Panc1 (cell line): ENCODE data around the gene LPIN1. TPM values are rescaled to one million over a fixed set of nuclear protein-coding genes. Genes with fewer than 3 reads are reported as not detected.

Experiments used
- ATAC-seq: fragments of 200-7000 bp; cut with Tn5 transposase; 2 replicates; pipeline ENCODE4 v1.9.1; 2020; ENCODE audit warnings: mild to moderate bottlenecking, moderate library complexity
- BruUV-seq: library from RNA; stranded (reverse); fragments of 400-500 nt; replicated peaks from 2 replicates; lab custom pipeline; 2021; lab: Mats Ljungman, UMichigan
- CTCF ChIA-PET: fragments of 300-600 bp; sonication (Branson Sonifier 250); formaldehyde crosslinking; loops from one replicate; lab custom pipeline; 2022; ENCODE audit warnings: antibody characterized with exemption; lab: Charles Lee
- POLR2A ChIA-PET: fragments of 300-600 bp; sonication (Branson Sonifier 250); formaldehyde crosslinking; loops from one replicate; lab custom pipeline; 2022; ENCODE audit warnings: antibody characterized with exemption; lab: Charles Lee
- DNase-seq: peaks from one replicate; pipeline ENCODE4 v3.0.0-alpha.2; 2010; ENCODE audit warnings: low read depth, low spot score
- H3K27ac ChIP-seq: 2 replicates; pipeline ENCODE4 v1.5.1; 2011; ENCODE audit warnings: mild to moderate bottlenecking, low read length, inconsistent platforms
- H3K27me3 ChIP-seq: fragments of 200-500 bp; sonication (Bioruptor generic); 2 replicates; pipeline ENCODE4 v1.6.0; 2014; ENCODE audit warnings: low read length, inconsistent platforms; ENCODE audit not compliant: control insufficient read depth, insufficient read depth
- H3K36me3 ChIP-seq: fragments of 200-500 bp; sonication (Bioruptor generic); 2 replicates; pipeline ENCODE4 v1.5.1; 2014; ENCODE audit warnings: inconsistent platforms, mild to moderate bottlenecking, low read length, moderate library complexity; ENCODE audit not compliant: control insufficient read depth, insufficient read depth
- H3K4me1 ChIP-seq: 2 replicates; pipeline ENCODE4 v1.5.1; 2011; ENCODE audit warnings: inconsistent platforms, mild to moderate bottlenecking, low read length, moderate library complexity; ENCODE audit not compliant: control insufficient read depth, insufficient read depth
- H3K4me3 ChIP-seq, 2 experiments: 2 replicates each; pipeline ENCODE4 v1.5.1; 2011 to 2012; ENCODE audit warnings: low read depth in 2 of 2, low read length in 2 of 2, mild to moderate bottlenecking in 2 of 2, inconsistent platforms in 1 of 2, moderate library complexity in 1 of 2
- H3K9me3 ChIP-seq: fragments of 200-500 bp; sonication (Bioruptor generic); 2 replicates; pipeline ENCODE4 v1.5.1; 2014; ENCODE audit warnings: low read depth, mild to moderate bottlenecking, inconsistent platforms, low read length, moderate library complexity; ENCODE audit not compliant: control insufficient read depth, insufficient read depth
- POLR2AphosphoS5 ChIP-seq: IDR thresholded peaks from 2 replicates; pipeline ENCODE4 v1.6.1; 2012; ENCODE audit warnings: mild to moderate bottlenecking, low read depth, low read length, moderate library complexity
- SIN3A ChIP-seq: IDR thresholded peaks from 2 replicates; pipeline ENCODE4 v1.6.1; 2012; ENCODE audit warnings: low read depth, mild to moderate bottlenecking, low read length, moderate library complexity, borderline replicate concordance; ENCODE audit not compliant: insufficient read depth
- TCF7L2 ChIP-seq: IDR thresholded peaks from 2 replicates; pipeline ENCODE4 v1.6.1; 2011; ENCODE audit warnings: mild to moderate bottlenecking, low read depth, low read length, inconsistent platforms
- in situ Hi-C: cut with HindIII; loops from 2 replicates; pipeline ENCODE4 v1.10.0; 2016; ENCODE audit warnings: low sequenced_read_pairs, low pct_unique_long_range_greater_than_20kb
- intact Hi-C: fragments of 100-400 bp; cut with micrococcal nuclease; formaldehyde crosslinking; loops from one replicate; pipeline ENCODE4 v1.10.0; 2022; ENCODE audit not compliant: unreplicated experiment
- microRNA-seq: library from miRNA; unstranded; fragments of <30 nt; microRNA quantifications from one replicate; pipeline ENCODE4 v1.1.0, GENCODE V29; 2020; ENCODE audit not compliant: unreplicated experiment
- total RNA-seq: library from RNA; stranded (reverse); gene quantifications from one replicate; pipeline ENCODE4 v1.2.1, GENCODE V29; 2021; ENCODE audit not compliant: unreplicated experiment
- TF ChIP-seq, protein P1 (sequence below): fragments of 450-650 bp; IDR thresholded peaks from 2 replicates; pipeline ENCODE4 v1.5.1; 2017; ENCODE audit warnings: mild to moderate bottlenecking
- TF ChIP-seq, protein P2 (sequence below), 2 experiments: IDR thresholded peaks; 2 replicates each; pipeline ENCODE4 v1.6.1; 2011 to 2012; ENCODE audit warnings: low read depth in 2 of 2, control low read depth in 1 of 2, low read length in 1 of 2, mild to moderate bottlenecking in 1 of 2, moderate library complexity in 1 of 2; ENCODE audit not compliant: insufficient read depth in 1 of 2

LPIN1 gene
- total RNA-seq, 1 experiment from 2014 or later, result 51.8 TPM

- Histone ChIP-seq H3K36me3 (no peaks in the 10 kb centered on the region), H3K4me1 (peaks cover 10% of the 10 kb centered on the region), H3K27me3 (no peaks in the 10 kb centered on the region), H3K4me3 (no peak overlapping the region), H3K9me3 (no peaks in the 10 kb centered on the region), H3K27ac (no peak overlapping the region)
- POLR2A ChIA-PET, result no interaction called here
- ATAC-seq (no peak), DNase-seq (no peak)
- intact Hi-C loops, result no loop called here
- in situ Hi-C loops, result no loop called here
- BruUV-seq, result no TSS peak
- TF ChIP-seq, protein P1, sequence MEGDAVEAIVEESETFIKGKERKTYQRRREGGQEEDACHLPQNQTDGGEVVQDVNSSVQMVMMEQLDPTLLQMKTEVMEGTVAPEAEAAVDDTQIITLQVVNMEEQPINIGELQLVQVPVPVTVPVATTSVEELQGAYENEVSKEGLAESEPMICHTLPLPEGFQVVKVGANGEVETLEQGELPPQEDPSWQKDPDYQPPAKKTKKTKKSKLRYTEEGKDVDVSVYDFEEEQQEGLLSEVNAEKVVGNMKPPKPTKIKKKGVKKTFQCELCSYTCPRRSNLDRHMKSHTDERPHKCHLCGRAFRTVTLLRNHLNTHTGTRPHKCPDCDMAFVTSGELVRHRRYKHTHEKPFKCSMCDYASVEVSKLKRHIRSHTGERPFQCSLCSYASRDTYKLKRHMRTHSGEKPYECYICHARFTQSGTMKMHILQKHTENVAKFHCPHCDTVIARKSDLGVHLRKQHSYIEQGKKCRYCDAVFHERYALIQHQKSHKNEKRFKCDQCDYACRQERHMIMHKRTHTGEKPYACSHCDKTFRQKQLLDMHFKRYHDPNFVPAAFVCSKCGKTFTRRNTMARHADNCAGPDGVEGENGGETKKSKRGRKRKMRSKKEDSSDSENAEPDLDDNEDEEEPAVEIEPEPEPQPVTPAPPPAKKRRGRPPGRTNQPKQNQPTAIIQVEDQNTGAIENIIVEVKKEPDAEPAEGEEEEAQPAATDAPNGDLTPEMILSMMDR, result no peak
- TF ChIP-seq SIN3A (no peak), TCF7L2 (no peak), POLR2AphosphoS5 (no peak)
- TF ChIP-seq, protein P2, sequence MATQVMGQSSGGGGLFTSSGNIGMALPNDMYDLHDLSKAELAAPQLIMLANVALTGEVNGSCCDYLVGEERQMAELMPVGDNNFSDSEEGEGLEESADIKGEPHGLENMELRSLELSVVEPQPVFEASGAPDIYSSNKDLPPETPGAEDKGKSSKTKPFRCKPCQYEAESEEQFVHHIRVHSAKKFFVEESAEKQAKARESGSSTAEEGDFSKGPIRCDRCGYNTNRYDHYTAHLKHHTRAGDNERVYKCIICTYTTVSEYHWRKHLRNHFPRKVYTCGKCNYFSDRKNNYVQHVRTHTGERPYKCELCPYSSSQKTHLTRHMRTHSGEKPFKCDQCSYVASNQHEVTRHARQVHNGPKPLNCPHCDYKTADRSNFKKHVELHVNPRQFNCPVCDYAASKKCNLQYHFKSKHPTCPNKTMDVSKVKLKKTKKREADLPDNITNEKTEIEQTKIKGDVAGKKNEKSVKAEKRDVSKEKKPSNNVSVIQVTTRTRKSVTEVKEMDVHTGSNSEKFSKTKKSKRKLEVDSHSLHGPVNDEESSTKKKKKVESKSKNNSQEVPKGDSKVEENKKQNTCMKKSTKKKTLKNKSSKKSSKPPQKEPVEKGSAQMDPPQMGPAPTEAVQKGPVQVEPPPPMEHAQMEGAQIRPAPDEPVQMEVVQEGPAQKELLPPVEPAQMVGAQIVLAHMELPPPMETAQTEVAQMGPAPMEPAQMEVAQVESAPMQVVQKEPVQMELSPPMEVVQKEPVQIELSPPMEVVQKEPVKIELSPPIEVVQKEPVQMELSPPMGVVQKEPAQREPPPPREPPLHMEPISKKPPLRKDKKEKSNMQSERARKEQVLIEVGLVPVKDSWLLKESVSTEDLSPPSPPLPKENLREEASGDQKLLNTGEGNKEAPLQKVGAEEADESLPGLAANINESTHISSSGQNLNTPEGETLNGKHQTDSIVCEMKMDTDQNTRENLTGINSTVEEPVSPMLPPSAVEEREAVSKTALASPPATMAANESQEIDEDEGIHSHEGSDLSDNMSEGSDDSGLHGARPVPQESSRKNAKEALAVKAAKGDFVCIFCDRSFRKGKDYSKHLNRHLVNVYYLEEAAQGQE (IDR thresholded peaks at IDR 0.05; ENCODE audit: insufficient read depth in 1 of 2, low read depth in 2 of 2, low read length in 1 of 2), result no peak
- CTCF ChIA-PET, result no interaction called here
Measured at GRCh38 chr2:11876436-11876835, 130.0 kb downstream of the LPIN1 start.

DNA sequence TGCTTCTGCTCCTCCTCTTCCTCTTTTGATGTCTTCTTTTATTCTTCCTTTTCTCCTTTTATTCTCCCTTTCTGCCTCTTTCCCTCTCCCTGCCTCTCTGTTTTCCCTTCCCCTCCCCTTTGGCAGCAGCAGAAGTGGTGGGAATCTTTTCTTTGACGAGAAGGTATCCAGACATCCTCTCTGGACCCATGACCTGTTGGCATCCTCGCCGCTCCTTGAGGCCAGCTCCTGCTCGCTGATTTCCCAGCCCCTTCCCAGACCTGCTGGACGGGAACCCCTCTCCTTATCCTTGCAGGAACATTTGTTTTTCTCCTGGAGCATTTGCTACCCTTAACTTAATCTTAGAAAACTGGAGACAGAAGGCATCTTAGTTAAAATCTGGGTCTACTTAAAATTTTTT is 130.5 kb downstream of the LPIN1 start:
- CTCF ChIA-PET, result no interaction called here
- no peak for ATAC-seq
- BruUV-seq, result no TSS peak

More for the DNA sequence above, 130.5 kb downstream of the LPIN1 start:
- no peak for DNase-seq
- H3K9me3 ChIP-seq, result no peaks in the 10 kb centered on the region
- H3K4me1 ChIP-seq, result peaks cover 10% of the 10 kb centered on the region
- POLR2A ChIA-PET, result no interaction called here
- intact Hi-C loops (no loop called here), in situ Hi-C loops (no loop called here)
- no peaks in the 10 kb centered on the region for H3K27me3 ChIP-seq
- no peak for TF ChIP-seq SIN3A
- TF ChIP-seq, protein P2 (IDR thresholded peaks at IDR 0.05; ENCODE audit: insufficient read depth in 1 of 2, low read depth in 2 of 2, low read length in 1 of 2), result no peak
- TF ChIP-seq TCF7L2, result no peak
- H3K36me3 ChIP-seq, result no peaks in the 10 kb centered on the region
- H3K27ac ChIP-seq, result no peak overlapping the region
- no peak overlapping the region for H3K4me3 ChIP-seq

Small RNAs within 50 kb of the gene (microRNA-seq; reads per million reads assigned to microRNA genes)
- gene MIR4262 (not detected), gene MIR548S (not detected)

Other genes with a start within 250 kb of the LPIN1 start
- gene GREB1, start 212.6 kb upstream of the LPIN1 start, total RNA-seq, result 0.90 TPM
- gene NTSR2, start 76.4 kb upstream of the LPIN1 start, total RNA-seq, result 0.15 TPM